HCT116 (cell line): Measurements from ENCODE around the gene CAB39L. TPM values are rescaled to one million over a fixed set of nuclear protein-coding genes. Genes with fewer than 3 reads are reported as not detected.

ENCODE experiments used
- ATAC-seq: fragments of 200-7000 bp; cut with Tn5 transposase; 2 replicates; pipeline ENCODE4 v1.9.1; 2020; ENCODE audit warnings: mild to moderate bottlenecking, moderate library complexity
- BruUV-seq: library from RNA; stranded (reverse); fragments of 400-500 nt; replicated peaks from 2 replicates; lab custom pipeline; 2021; lab: Mats Ljungman, UMichigan
- CTCF ChIA-PET: fragments of 300-600 bp; sonication (Branson Sonifier 250); formaldehyde crosslinking; loops from one replicate; lab custom pipeline; 2021; ENCODE audit warnings: antibody characterized with exemption; lab: Charles Lee
- POLR2A ChIA-PET: fragments of 300-600, 350-600 bp; sonication (Branson Sonifier 250); formaldehyde crosslinking; loops from one replicate; lab custom pipeline; 2021; ENCODE audit warnings: antibody characterized with exemption; lab: Charles Lee
- RAD21 ChIA-PET, 2 experiments: fragments of 300-600 bp; sonication (Branson Sonifier 250); formaldehyde crosslinking; loops; one replicate each; lab custom pipeline; 2023; ENCODE audit warnings: low total read pairs in 2 of 2; ENCODE audit not compliant: uncharacterized antibody in 2 of 2, unreplicated experiment in 2 of 2, low non-redundant PET in 1 of 2; lab: Charles Lee
- DNase-seq: peaks from one replicate; pipeline ENCODE4 v3.0.0-alpha.2; 2010; ENCODE audit warnings: low read depth, low spot score
- H2AFZ ChIP-seq: fragments of 200-600 bp; shearing (Covaris generic), sonication (generic); 2 replicates; pipeline ENCODE4 v1.6.1; 2017; ENCODE audit warnings: low read depth, mixed run types, mixed read lengths, antibody characterized with exemption, low read length; ENCODE audit not compliant: poor library complexity, severe bottlenecking
- H3K27ac ChIP-seq: 2 replicates; pipeline ENCODE4 v1.5.1; 2012; ENCODE audit warnings: low read depth, low read length
- H3K27me3 ChIP-seq: fragments of 200-600 bp; sonication (generic); 2 replicates; pipeline ENCODE4 v1.6.1; 2016; ENCODE audit warnings: mixed run types, low read length, mixed read lengths; ENCODE audit not compliant: insufficient read depth
- H3K36me3 ChIP-seq, 2 experiments: fragments of 200-500 bp in 1 of 2; fragments of 200-600 bp in 1 of 2; sonication (Bioruptor generic) in 1 of 2; sonication (generic) in 1 of 2; 2 replicates each; pipeline versions ENCODE4 v1.5.1 to v1.6.1; 2014 to 2016; ENCODE audit warnings: low read length in 2 of 2, inconsistent platforms in 1 of 2, mixed read lengths in 1 of 2, mixed run types in 1 of 2; ENCODE audit not compliant: insufficient read depth in 2 of 2, control insufficient read depth in 1 of 2
- H3K4me1 ChIP-seq, 2 experiments: fragments of 200-600 bp in 1 of 2; sonication (generic) in 1 of 2; 2 replicates each; pipeline versions ENCODE4 v1.5.1 to v1.6.1; 2012 to 2017; ENCODE audit warnings: low read length in 2 of 2, inconsistent platforms in 1 of 2, mild to moderate bottlenecking in 1 of 2, mixed read lengths in 1 of 2, mixed run types in 1 of 2, moderate library complexity in 1 of 2; ENCODE audit not compliant: insufficient read depth in 2 of 2, control insufficient read depth in 1 of 2
- H3K4me2 ChIP-seq: fragments of 200-600 bp; sonication (generic); 2 replicates; pipeline ENCODE4 v1.6.1; 2017; ENCODE audit warnings: mixed run types, low read length, mixed read lengths
- H3K4me3 ChIP-seq, 2 experiments: fragments of 200-600 bp in 1 of 2; sonication (generic) in 1 of 2; replicated peaks in 1 of 2; 2 replicates each; pipeline ENCODE4 v1.5.1; 2011 to 2016; ENCODE audit warnings: low read length in 2 of 2, control low read depth in 1 of 2, low read depth in 1 of 2, mild to moderate bottlenecking in 1 of 2, mixed read lengths in 1 of 2, mixed run types in 1 of 2
- H3K79me2 ChIP-seq: fragments of 200-600 bp; sonication (generic); 2 replicates; pipeline ENCODE4 v1.6.1; 2017; ENCODE audit warnings: mild to moderate bottlenecking, mixed run types, low read length, moderate library complexity, mixed read lengths; ENCODE audit not compliant: insufficient read depth
- H3K9ac ChIP-seq: fragments of 200-600 bp; sonication (generic); 2 replicates; pipeline ENCODE4 v1.6.1; 2016; ENCODE audit warnings: low read length, mixed read lengths
- H3K9me2 ChIP-seq: fragments of 200-600 bp; sonication (generic), shearing (Covaris generic); 2 replicates; pipeline ENCODE4 v1.6.1; 2017; ENCODE audit warnings: mixed run types, mild to moderate bottlenecking, moderate library complexity; ENCODE audit not compliant: insufficient read depth
- H3K9me3 ChIP-seq, 2 experiments: fragments of 200-500 bp in 1 of 2; fragments of 200-600 bp in 1 of 2; sonication (Bioruptor generic) in 1 of 2; sonication (generic) in 1 of 2; 2 replicates each; pipeline ENCODE4 v1.6.1; 2014 to 2017; ENCODE audit warnings: low read length in 2 of 2, mixed read lengths in 2 of 2, inconsistent platforms in 1 of 2, low read depth in 1 of 2, mild to moderate bottlenecking in 1 of 2, mixed run types in 1 of 2, moderate library complexity in 1 of 2; ENCODE audit not compliant: control insufficient read depth in 1 of 2, insufficient read depth in 1 of 2
- H4K20me1 ChIP-seq: fragments of 200-600 bp; sonication (generic), shearing (Covaris generic); 2 replicates; pipeline ENCODE4 v1.6.1; 2017; ENCODE audit warnings: mixed run types, mild to moderate bottlenecking, moderate library complexity; ENCODE audit not compliant: insufficient read depth
- EGR1 ChIP-seq: IDR thresholded peaks from 2 replicates; pipeline ENCODE4 v1.6.1; 2012; ENCODE audit warnings: low read depth
- POLR2AphosphoS5 ChIP-seq: IDR thresholded peaks from 2 replicates; pipeline ENCODE4 v1.6.1; 2011; ENCODE audit warnings: mild to moderate bottlenecking, low read depth, low read length, moderate library complexity
- intact Hi-C: fragments of 100-400 bp; cut with micrococcal nuclease; formaldehyde crosslinking; loops from 2 replicates; pipeline ENCODE4 v1.10.0; 2022
- total RNA-seq: library from RNA; stranded (reverse); gene quantifications from one replicate; pipeline ENCODE4 v1.2.1, GENCODE V29; 2021; ENCODE audit not compliant: unreplicated experiment
- TF ChIP-seq, protein P1 (sequence below): IDR thresholded peaks from 2 replicates; pipeline ENCODE4 v1.6.1; 2012; ENCODE audit warnings: low read depth
- TF ChIP-seq, protein P2 (sequence below): IDR thresholded peaks from 2 replicates; pipeline ENCODE4 v1.6.1; 2012

CAB39L gene
- total RNA-seq, 1 experiment from 2014 or later = 6.1 TPM

DNA sequence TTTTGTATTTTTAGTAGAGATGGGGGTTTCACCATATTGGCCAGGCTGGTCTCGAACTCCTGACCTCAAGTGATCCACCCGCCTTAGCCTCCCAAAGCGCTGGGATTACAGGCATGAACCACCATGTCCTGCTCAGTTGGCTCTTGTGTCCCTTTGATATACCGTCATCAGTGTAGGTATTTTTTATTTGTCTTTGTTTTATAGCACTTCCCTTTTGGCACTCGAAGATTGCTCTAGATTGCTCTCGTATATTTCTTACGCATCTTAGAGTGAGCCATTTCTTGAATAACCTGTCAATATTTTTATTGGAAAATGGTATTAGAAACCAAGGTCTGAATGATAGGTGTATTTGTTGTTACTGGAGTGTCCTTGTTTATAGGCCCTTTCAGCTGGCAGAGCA is 9.6 kb upstream of the CAB39L start:
- no peak for DNase-seq
- Histone ChIP-seq H4K20me1 (no peaks in the 10 kb centered on the region), H3K4me3 (no peak overlapping the region), H3K27me3 (no peaks in the 10 kb centered on the region), H2AFZ (no peak overlapping the region), H3K36me3 (no peaks in the 10 kb centered on the region), H3K9me2 (no peaks in the 10 kb centered on the region), H3K27ac (no peak overlapping the region), H3K4me1 (no peaks in the 10 kb centered on the region), H3K9me3 (no peaks in the 10 kb centered on the region), H3K9ac (no peak overlapping the region), H3K79me2 (no peaks in the 10 kb centered on the region; the same call in 1 of the 2 replicates), H3K4me2 (no peak overlapping the region)
- ChIA-PET POLR2A (interaction anchor here (1.3 kb wide), 1 partner anchor 9 kb away, joined by 4 read pairs; the partner anchor contains the start of genes CAB39L and SETDB2), RAD21 (no interaction called here), CTCF (no interaction called here)
- no TSS peak for BruUV-seq
- intact Hi-C loops = no loop called here
- ATAC-seq = no peak
- TF ChIP-seq POLR2AphosphoS5 = no peak
- no peak for TF ChIP-seq EGR1
- TF ChIP-seq, protein P1, sequence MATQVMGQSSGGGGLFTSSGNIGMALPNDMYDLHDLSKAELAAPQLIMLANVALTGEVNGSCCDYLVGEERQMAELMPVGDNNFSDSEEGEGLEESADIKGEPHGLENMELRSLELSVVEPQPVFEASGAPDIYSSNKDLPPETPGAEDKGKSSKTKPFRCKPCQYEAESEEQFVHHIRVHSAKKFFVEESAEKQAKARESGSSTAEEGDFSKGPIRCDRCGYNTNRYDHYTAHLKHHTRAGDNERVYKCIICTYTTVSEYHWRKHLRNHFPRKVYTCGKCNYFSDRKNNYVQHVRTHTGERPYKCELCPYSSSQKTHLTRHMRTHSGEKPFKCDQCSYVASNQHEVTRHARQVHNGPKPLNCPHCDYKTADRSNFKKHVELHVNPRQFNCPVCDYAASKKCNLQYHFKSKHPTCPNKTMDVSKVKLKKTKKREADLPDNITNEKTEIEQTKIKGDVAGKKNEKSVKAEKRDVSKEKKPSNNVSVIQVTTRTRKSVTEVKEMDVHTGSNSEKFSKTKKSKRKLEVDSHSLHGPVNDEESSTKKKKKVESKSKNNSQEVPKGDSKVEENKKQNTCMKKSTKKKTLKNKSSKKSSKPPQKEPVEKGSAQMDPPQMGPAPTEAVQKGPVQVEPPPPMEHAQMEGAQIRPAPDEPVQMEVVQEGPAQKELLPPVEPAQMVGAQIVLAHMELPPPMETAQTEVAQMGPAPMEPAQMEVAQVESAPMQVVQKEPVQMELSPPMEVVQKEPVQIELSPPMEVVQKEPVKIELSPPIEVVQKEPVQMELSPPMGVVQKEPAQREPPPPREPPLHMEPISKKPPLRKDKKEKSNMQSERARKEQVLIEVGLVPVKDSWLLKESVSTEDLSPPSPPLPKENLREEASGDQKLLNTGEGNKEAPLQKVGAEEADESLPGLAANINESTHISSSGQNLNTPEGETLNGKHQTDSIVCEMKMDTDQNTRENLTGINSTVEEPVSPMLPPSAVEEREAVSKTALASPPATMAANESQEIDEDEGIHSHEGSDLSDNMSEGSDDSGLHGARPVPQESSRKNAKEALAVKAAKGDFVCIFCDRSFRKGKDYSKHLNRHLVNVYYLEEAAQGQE = no peak
- TF ChIP-seq, protein P2, sequence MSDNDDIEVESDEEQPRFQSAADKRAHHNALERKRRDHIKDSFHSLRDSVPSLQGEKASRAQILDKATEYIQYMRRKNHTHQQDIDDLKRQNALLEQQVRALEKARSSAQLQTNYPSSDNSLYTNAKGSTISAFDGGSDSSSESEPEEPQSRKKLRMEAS = no peak
